Osteocyte (in vitro differentiated cells): Measurements from ENCODE around the gene ACSF3. TPM values are rescaled to one million over a fixed set of nuclear protein-coding genes. Genes with fewer than 3 reads are reported as not detected.

ENCODE experiments used
- DNase-seq: peaks from one replicate; pipeline ENCODE4 v3.0.0; 2021; ENCODE audit warnings: mixed read lengths; ENCODE audit not compliant: unreplicated experiment; ENCODE audit errors: extremely low spot score
- H3K27ac Mint-ChIP-seq: one replicate; pipeline ENCODE4 v1.8.0; 2021; ENCODE audit warnings: mild to moderate bottlenecking, mixed read lengths; ENCODE audit not compliant: unreplicated experiment
- H3K27me3 Mint-ChIP-seq: one replicate; pipeline ENCODE4 v1.8.0; 2021; ENCODE audit warnings: mixed read lengths; ENCODE audit not compliant: unreplicated experiment
- H3K36me3 Mint-ChIP-seq: one replicate; pipeline ENCODE4 v1.8.0; 2021; ENCODE audit warnings: mixed read lengths; ENCODE audit not compliant: unreplicated experiment
- H3K4me1 Mint-ChIP-seq: one replicate; pipeline ENCODE4 v1.8.0; 2021; ENCODE audit warnings: mixed read lengths; ENCODE audit not compliant: unreplicated experiment
- H3K4me3 Mint-ChIP-seq: one replicate; pipeline ENCODE4 v1.8.0; 2021; ENCODE audit warnings: mild to moderate bottlenecking, moderate library complexity, mixed read lengths; ENCODE audit not compliant: unreplicated experiment
- H3K9me3 Mint-ChIP-seq: one replicate; pipeline ENCODE4 v1.8.0; 2021; ENCODE audit warnings: mixed read lengths; ENCODE audit not compliant: unreplicated experiment
- total RNA-seq: library from RNA; stranded (reverse); gene quantifications from 2 replicates; pipeline ENCODE4 v1.2.1, GENCODE V29; 2021
- TF ChIP-seq, protein P1 (sequence below): fragments of 200-600 bp; sonication (generic); IDR thresholded peaks from 2 replicates; pipeline ENCODE4 v1.5.0; 2021; ENCODE audit warnings: antibody characterized with exemption, mild to moderate bottlenecking, moderate library complexity

The ACSF3 gene
- total RNA-seq, 1 donor from 2014 or later, result 33.5 TPM

DNA sequence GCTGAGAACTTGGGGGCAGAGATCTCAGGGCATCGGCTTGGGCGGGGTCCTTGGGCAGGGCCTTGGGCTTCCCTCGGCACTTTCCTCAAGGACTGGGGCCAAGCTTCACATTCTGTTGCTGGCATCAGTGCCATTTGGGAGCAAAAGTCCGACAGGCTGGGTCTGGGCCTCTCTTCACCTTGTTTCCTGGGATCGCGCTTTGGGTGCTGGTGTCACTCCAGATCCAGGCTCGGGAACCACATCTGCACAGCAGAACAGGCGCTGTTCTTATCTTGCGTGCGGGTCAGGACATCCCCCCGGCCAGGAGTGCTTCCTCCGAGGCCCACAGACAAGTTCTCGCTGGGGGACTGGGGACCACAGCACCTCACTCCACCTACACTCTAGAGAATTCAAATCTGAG, 46.7 kb downstream of the ACSF3 start:
- Mint-ChIP-seq H3K4me1 (no peaks in the 10 kb centered on the region), H3K4me3 (no peak overlapping the region), H3K27ac (no peak overlapping the region), H3K9me3 (no peaks in the 10 kb centered on the region), H3K36me3 (peaks cover 2% of the 10 kb centered on the region), H3K27me3 (no peaks in the 10 kb centered on the region)
- no peak for DNase-seq
- TF ChIP-seq, protein P1, sequence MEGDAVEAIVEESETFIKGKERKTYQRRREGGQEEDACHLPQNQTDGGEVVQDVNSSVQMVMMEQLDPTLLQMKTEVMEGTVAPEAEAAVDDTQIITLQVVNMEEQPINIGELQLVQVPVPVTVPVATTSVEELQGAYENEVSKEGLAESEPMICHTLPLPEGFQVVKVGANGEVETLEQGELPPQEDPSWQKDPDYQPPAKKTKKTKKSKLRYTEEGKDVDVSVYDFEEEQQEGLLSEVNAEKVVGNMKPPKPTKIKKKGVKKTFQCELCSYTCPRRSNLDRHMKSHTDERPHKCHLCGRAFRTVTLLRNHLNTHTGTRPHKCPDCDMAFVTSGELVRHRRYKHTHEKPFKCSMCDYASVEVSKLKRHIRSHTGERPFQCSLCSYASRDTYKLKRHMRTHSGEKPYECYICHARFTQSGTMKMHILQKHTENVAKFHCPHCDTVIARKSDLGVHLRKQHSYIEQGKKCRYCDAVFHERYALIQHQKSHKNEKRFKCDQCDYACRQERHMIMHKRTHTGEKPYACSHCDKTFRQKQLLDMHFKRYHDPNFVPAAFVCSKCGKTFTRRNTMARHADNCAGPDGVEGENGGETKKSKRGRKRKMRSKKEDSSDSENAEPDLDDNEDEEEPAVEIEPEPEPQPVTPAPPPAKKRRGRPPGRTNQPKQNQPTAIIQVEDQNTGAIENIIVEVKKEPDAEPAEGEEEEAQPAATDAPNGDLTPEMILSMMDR, result no peak

DNA sequence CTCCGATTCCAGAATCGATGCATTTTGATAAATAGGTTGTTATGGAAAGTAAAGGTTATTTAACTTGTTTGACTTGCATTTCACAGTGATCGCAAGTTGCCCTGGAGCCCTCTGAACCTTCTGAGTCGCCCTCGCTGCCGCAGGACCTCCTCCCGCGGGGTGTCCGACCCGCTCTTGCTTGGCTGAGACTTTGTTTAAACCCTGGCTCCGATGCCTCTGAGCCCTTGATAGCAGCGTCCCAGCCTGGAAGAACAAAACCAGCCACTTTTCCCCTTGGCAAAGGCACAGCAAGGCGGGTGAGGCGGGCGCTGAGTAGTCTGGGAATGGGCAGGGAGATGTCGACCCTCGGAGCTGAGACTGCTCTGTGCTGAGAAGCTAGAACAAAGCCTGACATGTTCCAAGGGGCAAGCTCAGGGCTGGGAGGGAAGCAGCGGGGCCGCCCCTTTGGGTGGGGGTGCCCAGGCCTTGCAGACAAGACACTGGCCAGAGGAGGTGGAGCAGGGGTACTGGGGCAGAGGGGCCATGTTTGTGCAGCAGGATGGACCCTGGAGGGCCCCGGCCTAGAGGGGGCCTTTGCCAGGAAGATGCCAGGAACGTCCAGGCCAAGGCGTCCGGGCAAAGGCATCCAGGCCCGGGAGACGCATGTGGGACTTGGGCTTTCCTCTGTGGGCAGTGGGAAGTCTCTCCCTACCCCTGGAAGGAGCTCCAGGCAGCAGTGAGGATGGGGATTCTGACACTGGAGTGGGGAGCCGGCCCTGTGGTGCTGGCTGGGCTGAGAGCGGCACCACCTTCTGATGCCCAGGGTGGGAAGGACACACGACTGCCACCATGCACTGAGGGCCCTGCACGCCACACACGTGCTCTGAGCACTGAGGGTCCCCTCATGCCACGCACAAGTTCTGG, 47.6 kb downstream of the ACSF3 start:
- DNase-seq, result no peak
- H3K4me1 Mint-ChIP-seq, result no peaks in the 10 kb centered on the region
- H3K27me3 Mint-ChIP-seq, result no peaks in the 10 kb centered on the region
- no peaks in the 10 kb centered on the region for H3K9me3 Mint-ChIP-seq
- no peak overlapping the region for H3K4me3 Mint-ChIP-seq
- H3K27ac Mint-ChIP-seq, result no peak overlapping the region
- no peaks in the 10 kb centered on the region for H3K36me3 Mint-ChIP-seq
- TF ChIP-seq, protein P1, result no peak

DNA sequence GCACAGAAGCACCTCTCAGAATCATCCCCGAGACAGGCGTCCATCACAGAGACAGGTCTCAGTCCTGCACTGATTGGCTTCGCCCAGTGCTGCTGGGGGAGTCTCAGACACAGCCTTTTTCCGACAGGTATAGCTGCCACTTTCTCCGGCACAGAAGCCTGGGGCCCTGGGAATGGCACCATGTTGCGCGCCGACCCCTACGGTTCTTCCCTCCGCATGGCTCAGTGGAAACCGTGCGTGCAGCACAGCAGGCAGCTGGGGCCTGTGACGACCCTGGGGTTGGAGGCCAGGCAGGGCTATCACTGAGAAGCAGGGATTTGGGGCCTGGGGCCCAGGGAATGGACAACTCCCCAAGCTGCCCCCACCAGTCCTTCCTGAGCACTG, 48.2 kb downstream of the ACSF3 start:
- TF ChIP-seq, protein P1, result no peak
- peaks cover 4% of the 10 kb centered on the region for H3K36me3 Mint-ChIP-seq

DNA sequence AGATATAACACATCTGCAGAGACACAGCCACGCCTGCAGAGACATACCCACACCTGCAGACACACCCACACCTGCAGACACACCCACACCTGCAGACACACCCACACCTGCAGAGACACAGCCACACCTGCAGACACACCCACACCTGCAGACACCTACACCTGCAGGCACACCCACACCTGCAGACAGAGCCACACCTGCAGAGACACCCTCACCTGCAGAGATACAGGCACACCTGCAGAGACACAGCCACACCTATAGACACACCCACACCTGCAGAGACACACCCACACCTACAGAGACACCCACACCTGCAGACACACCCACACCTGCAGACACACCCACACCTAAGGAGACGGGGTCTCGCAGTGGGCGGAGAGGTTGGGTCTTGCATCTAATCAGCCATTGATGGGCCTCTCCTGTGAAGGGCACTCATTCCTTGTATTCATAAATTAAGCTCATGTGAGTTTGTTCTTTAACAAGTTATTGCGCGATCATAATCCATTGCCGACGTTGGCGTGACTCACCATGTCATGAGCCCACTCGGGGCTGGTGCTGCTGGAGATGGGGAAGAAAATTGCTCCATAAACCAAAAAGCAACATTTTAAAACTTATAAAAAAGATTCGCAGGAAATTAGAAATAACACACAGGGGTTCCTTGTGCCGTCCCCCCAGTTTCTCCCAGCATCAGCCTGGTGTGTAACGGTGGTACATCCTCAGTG, 49.0 kb downstream of the ACSF3 start:
- H3K36me3 Mint-ChIP-seq, result peaks cover 5% of the 10 kb centered on the region
- TF ChIP-seq, protein P1, result no peak
- H3K4me3 Mint-ChIP-seq, result no peak overlapping the region
- DNase-seq, result no peak
- H3K27ac Mint-ChIP-seq, result no peak overlapping the region
- H3K27me3 Mint-ChIP-seq, result no peaks in the 10 kb centered on the region
- H3K4me1 Mint-ChIP-seq, result no peaks in the 10 kb centered on the region
- H3K9me3 Mint-ChIP-seq, result no peaks in the 10 kb centered on the region

More for the DNA sequence above, 48.2 kb downstream of the ACSF3 start:
- no peaks in the 10 kb centered on the region for H3K9me3 Mint-ChIP-seq
- no peak for DNase-seq
- no peaks in the 10 kb centered on the region for H3K4me1 Mint-ChIP-seq
- H3K27me3 Mint-ChIP-seq, result no peaks in the 10 kb centered on the region
- H3K4me3 Mint-ChIP-seq, result no peak overlapping the region
- H3K27ac Mint-ChIP-seq, result no peak overlapping the region

DNA sequence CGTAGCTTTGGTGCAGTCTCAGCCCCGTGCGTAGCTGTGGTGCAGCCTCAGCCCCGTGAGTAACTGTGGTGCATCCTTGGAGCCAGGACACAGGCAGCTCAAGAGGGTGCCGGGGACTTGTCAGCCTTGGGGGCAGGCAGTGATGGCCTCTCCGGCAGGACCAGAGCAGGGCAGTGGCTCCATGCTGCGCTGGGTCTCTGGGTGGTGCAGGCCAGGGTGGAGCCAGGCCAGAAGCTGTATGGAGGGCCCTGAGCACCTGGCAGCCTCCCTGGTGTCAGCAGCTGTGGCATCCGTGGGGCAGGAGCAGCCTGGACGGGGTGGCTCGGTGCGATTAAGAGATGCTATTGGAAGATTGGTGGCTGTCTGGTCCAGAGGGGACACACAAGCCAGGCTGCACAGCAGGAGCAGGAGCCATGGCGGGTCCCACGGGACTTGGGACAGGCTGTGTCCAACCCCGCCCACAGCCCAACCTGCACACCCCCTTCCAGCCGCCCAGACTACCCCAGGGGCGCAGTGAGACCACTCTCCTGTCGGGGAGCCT, 49.6 kb downstream of the ACSF3 start:
- Mint-ChIP-seq H3K27ac (no peak overlapping the region), H3K4me1 (no peaks in the 10 kb centered on the region), H3K9me3 (no peaks in the 10 kb centered on the region), H3K36me3 (peaks cover 7% of the 10 kb centered on the region), H3K27me3 (no peaks in the 10 kb centered on the region), H3K4me3 (no peak overlapping the region)
- TF ChIP-seq, protein P1, result no peak
- no peak for DNase-seq
